Activated CD4-positive, alpha-beta memory T cell treated with anti-CD3 and anti-CD28 coated beads for 36 hours (primary cell): ENCODE results near the gene FBH1. TPM values are rescaled to one million over a fixed set of nuclear protein-coding genes. Genes with fewer than 3 reads are reported as not detected.
"Not testable (repeated sequence)": the region's sequence is repeated elsewhere in the genome, so short reads cannot be mapped to it uniquely, and the experiment has no call there.

Experiments used
- CTCF ChIA-PET: fragments of 350-600 bp; sonication (Branson Sonifier 250); formaldehyde crosslinking; loops from one replicate; lab custom pipeline; 2021; ENCODE audit warnings: antibody characterized with exemption, inconsistent platforms; lab: Charles Lee
- POLR2A ChIA-PET: fragments of 350-600 bp; sonication (Branson Sonifier 250); formaldehyde crosslinking; loops from one replicate; lab custom pipeline; 2021; ENCODE audit warnings: antibody characterized with exemption; lab: Charles Lee
- DNase-seq: peaks from one replicate; pipeline ENCODE4 v3.0.0-alpha.2; 2020
- H3K27ac Mint-ChIP-seq: one replicate; pipeline ENCODE4 v1.8.0; 2021; ENCODE audit warnings: mixed read lengths
- H3K27me3 Mint-ChIP-seq: one replicate; pipeline ENCODE4 v1.8.0; 2021; ENCODE audit warnings: mixed read lengths
- H3K36me3 Mint-ChIP-seq: one replicate; pipeline ENCODE4 v1.8.0; 2021; ENCODE audit warnings: mixed read lengths
- H3K4me1 Mint-ChIP-seq: one replicate; pipeline ENCODE4 v1.8.0; 2021; ENCODE audit warnings: low read depth, mixed read lengths
- H3K4me3 Mint-ChIP-seq: one replicate; pipeline ENCODE4 v1.8.0; 2021; ENCODE audit warnings: mild to moderate bottlenecking, mixed read lengths
- H3K9me3 Mint-ChIP-seq: one replicate; pipeline ENCODE4 v1.8.0; 2021; ENCODE audit warnings: mixed read lengths
- intact Hi-C: fragments of 100-400 bp; cut with micrococcal nuclease; formaldehyde crosslinking; loops from one replicate; pipeline ENCODE4 v1.15.1; 2023
- total RNA-seq, 2 experiments: library from RNA; stranded (reverse); gene quantifications; one replicate each; pipeline ENCODE4 v1.2.3, GENCODE V29; 2021

FBH1 gene
- 10 to 100 TPM; 57.8 to 63.4 TPM for total RNA-seq

DNA sequence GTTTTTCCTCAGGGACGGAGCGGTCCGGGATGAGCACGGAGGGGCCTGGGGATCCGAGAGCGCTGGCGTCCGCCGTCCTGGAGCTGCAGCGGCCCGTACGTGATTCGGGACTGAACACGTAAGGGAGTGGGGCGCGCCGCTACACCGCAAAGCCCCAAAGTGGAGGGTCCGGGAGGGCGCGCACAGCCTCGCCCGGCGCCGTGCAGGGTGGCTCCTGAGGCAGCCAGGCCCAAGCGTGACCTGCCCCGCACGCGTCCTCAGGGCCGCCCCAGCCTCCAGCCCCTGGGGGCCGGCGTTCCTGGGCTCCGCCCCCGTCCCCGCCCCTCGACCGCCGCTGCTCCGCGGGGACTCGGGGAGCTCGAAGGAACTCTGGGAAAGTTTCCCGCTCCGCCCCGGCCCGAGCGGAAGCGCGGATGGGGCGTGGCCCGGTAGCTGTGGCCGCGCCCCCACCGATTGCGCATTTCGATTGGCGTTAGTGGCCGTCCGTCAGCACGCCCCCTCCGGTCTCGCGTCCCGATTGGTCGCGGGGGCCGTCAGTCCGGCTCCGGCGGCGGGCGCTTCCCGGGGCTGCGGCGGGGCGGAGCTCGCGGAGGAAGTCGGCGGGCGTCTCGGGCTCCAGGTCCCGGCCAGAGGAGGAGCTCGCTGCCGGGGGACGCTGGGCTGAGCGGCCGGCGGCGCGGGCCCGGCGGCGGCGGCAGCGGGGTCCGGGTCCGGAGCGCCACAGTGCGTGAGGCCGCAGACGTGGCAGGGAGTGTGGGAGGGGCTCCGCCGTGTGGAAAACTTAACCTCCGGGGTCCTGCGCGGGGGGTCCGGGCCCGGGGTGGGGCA lies at the start of gene FBH1, which contains the start of gene ANKRD16:
TSS of gene FBH1 (plus strand) at position 620 of the 828 bp plus-strand sequence. CDS start at position 723, 103 bp downstream.
TSS of gene ANKRD16 (minus strand) at position 270 of the 828 bp plus-strand sequence. CDS start 539 bp downstream, outside the sequence.
- H3K27ac Mint-ChIP-seq, result peak within 1 kb of the TSS; percentile 80
- H3K9me3 Mint-ChIP-seq, result no peaks in the 10 kb centered on the region
- no peaks in the 10 kb centered on the region for H3K27me3 Mint-ChIP-seq
- peak; percentile 98 for DNase-seq
- ChIA-PET CTCF (interaction anchor here (0.7 to 1.8 kb wide), 11 partner anchors 16 to 266 kb away, joined by 3 to 7 read pairs (median 4); partner anchors contain the start of genes GDI2 and IL15RA), POLR2A (interaction anchor here (0.9 to 2.4 kb wide), 11 partner anchors 27 to 312 kb away, joined by 3 to 20 read pairs (median 5); partner anchors contain the start of genes GDI2, IL15RA and PFKFB3)
- intact Hi-C loops, result loop anchor here (1.0 to 5.0 kb wide), 5 partner anchors 76 to 205 kb away; partner anchors contain the start of genes IL15RA and RBM17
- peak within 1 kb of the TSS; percentile 93 for H3K4me3 Mint-ChIP-seq
- H3K4me1 Mint-ChIP-seq, result peaks cover 50% of the 10 kb centered on the region
- peaks cover 25% of the 10 kb centered on the region for H3K36me3 Mint-ChIP-seq

DNA sequence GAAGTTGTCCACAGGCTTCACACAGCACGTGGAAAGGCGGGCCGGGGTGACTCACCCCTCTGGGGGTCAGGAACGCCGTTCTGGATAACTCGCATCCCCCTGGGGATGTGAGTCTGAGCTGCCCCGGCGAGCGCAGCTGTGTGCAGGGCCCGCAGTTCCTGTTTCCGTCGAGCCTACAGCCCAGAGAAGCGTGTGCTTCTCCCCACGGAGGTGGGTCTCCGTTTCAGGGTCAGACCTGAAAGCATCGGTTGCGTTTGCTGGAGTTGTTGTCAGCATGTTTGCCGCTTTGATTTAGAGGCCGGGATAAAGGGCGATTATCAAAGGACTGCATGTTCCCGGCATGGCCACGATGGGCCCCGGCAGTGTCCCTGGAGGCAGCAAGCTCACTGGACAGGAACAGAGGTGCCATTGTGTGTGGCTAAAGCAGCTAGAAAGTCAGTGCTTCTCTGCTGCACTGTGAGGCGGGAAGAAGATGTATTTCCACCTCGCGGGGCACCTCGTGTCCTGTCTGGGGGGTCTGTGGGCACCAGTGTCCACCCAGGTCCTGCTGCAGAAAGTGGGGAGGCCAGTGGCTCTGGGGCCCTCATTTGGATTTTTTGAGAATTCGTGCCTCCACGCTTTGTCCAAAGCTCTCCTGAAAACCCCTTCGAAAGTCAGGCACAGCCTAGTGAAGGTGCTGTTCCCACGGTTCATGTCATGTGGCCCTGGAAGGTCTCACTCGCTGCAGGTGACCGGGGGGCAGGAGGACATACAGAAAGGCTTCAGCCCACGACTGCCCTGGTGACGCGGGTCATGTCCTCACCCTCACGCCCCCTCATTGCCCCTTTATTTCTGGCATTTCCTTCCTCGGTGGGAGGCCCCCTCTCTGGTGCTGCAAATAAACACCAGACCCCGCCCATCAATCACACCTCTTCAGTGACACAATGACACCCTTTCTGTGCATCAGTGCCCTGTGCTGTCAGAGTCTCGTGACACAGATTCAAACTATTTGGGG lies 49.4 kb upstream of the FBH1 start:
- DNase-seq, result no peak
- H3K4me3 Mint-ChIP-seq, result no peak overlapping the region
- peaks cover 5% of the 10 kb centered on the region for H3K27me3 Mint-ChIP-seq
- intact Hi-C loops, result no loop called here
- POLR2A ChIA-PET, result no interaction called here
- H3K27ac Mint-ChIP-seq, result no peak overlapping the region
- no peaks in the 10 kb centered on the region for H3K9me3 Mint-ChIP-seq
- H3K4me1 Mint-ChIP-seq, result peaks cover 15% of the 10 kb centered on the region
- CTCF ChIA-PET, result no interaction called here
- H3K36me3 Mint-ChIP-seq, result no peaks in the 10 kb centered on the region

DNA sequence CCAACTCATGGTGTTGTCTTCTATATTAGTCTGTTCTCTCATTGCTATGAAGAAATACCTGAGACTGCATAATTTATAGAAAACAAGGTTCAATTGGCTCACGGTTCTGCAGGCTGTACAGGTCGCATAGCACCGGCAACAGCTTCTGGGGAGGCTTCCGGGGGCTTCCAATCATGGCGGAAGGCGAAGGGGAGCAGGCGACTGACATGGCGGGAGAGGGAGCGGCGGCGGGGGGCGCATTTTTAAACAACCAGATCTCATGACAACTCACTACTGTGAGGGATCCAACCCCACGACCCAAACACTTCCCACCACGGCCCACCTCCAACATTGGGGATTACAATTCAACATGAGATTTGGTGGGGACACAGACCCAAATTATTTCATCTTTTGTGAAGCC lies 48.1 kb upstream of the FBH1 start:
- POLR2A ChIA-PET, result no interaction called here
- DNase-seq, result no peak
- H3K27ac Mint-ChIP-seq, result no peak overlapping the region
- intact Hi-C loops, result no loop called here
- no peaks in the 10 kb centered on the region for H3K9me3 Mint-ChIP-seq
- H3K27me3 Mint-ChIP-seq, result peaks cover 5% of the 10 kb centered on the region
- CTCF ChIA-PET, result no interaction called here
- H3K4me3 Mint-ChIP-seq, result no peak overlapping the region
- H3K36me3 Mint-ChIP-seq, result no peaks in the 10 kb centered on the region
- peaks cover 25% of the 10 kb centered on the region for H3K4me1 Mint-ChIP-seq

DNA sequence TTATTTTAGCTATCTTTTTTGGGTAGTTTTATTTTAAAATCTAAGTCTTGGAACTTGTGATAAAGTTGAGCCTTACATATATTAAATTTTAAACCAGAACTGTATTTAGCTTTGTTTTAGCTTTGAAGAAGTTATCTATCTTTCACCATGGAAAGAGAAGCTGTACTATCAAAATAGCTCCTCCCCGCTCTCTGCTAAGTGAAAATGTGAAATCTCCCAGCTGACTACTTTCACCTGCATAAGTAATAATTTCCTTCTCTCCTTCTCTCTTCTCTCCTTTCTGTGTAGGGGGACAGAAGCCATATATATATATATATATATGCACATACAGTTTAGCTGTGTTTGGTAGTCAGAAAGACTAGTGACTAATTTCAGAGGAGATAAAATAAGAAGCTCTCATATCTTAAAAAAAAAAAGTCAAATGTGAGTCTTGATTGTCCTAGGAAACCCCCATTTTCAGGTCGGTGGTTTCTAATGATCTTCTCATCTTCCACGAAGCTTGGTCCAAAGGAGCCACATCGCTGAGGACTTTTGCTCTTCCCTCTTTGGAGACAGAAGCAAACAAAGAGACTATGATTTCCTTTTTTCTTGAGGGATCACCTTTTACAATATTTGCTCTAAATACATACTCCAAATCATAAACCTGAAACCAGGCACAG lies 46.2 kb upstream of the FBH1 start:
- Mint-ChIP-seq H3K4me3 (no peak overlapping the region), H3K36me3 (no peaks in the 10 kb centered on the region), H3K9me3 (no peaks in the 10 kb centered on the region), H3K27me3 (peaks cover 5% of the 10 kb centered on the region), H3K27ac (peak overlapping the region; percentile 53), H3K4me1 (peaks cover 25% of the 10 kb centered on the region)
- DNase-seq, result peak; percentile 20
- intact Hi-C loops, result no loop called here
- CTCF ChIA-PET, result interaction anchor here (0.8 to 2.5 kb wide), 9 partner anchors 13 to 396 kb away, joined by 3 to 16 read pairs (median 3); partner anchors contain the start of gene GDI2
- POLR2A ChIA-PET, result interaction anchor here (0.5 to 2.4 kb wide), 6 partner anchors 24 to 1029 kb away, joined by 4 to 12 read pairs (median 6); partner anchors contain the start of genes ANKRD16, FBH1 and GDI2

DNA sequence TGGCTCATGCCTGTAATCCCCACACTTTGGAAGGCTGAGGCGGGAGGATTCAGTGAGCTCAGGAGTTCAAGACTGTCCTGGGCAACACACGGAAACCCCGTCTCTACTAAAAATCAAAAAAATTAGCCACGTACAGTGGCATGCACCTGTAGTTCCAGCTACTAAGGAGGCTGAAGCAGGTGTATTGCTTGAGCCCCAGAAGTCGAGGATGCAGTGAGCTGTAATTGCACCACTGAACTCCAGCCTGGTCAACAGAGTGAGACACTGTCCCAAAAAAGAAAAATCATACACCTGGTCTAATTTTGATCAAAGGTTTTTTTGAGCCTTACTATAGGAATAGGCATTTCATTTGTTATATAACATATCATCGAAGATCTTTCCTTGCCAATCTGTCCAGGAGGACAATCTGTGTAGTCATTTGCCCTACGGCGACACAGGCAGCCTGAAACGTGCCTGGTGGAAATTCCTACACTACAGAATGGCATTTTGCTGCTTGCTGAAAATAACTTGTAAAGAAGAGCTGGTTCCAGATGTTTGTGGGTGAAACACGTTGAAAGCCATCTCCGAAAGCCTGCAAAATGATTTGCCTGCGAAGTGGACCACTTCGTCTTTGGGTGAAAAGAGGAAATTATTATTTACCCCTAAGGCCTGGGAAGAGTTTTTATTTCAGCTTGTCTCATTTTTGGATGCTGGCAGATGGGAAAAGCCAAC lies 45.5 kb upstream of the FBH1 start:
- Mint-ChIP-seq H3K27me3 (peaks cover 5% of the 10 kb centered on the region), H3K27ac (peak overlapping the region; percentile 11), H3K4me3 (no peak overlapping the region), H3K36me3 (no peaks in the 10 kb centered on the region), H3K4me1 (peaks cover 25% of the 10 kb centered on the region), H3K9me3 (no peaks in the 10 kb centered on the region)
- no peak for DNase-seq
- POLR2A ChIA-PET, result interaction anchor here (0.7 to 2.4 kb wide), 4 partner anchors 25 to 1030 kb away, joined by 4 to 12 read pairs (median 8); partner anchors contain the start of genes ANKRD16, FBH1 and GDI2
- intact Hi-C loops, result no loop called here
- CTCF ChIA-PET, result interaction anchor here (0.8 to 2.5 kb wide), 8 partner anchors 14 to 397 kb away, joined by 3 to 16 read pairs (median 3); no protein-coding TSS in a partner anchor

DNA sequence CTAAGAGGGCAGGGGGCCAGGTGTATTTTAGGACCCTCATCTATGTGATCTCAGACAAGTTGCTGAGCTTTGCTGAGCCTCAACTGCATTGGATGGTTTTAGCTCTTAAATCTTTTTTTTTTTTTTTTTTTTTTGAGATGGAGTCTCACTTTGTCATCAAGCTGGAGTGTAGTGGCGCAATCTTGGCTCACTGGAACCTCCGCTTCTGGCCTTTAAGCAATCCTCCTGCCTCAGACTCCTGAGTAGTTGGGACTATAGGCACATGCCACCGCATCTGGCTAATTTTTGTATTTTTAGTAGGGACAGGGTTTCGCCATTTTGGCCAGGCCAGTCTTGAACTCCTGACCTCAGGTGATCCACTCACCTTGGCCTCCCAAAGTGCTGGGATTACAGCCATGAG lies 43.4 kb upstream of the FBH1 start:
- intact Hi-C loops, result loop anchor here (1.0 kb wide), 1 partner anchor 26 kb away; no protein-coding TSS in a partner anchor
- ChIA-PET CTCF (interaction anchor here (1.2 kb wide), 1 partner anchor 27 kb away, joined by 4 read pairs; no protein-coding TSS in a partner anchor), POLR2A (interaction anchor here (0.6 to 1.0 kb wide), 3 partner anchors 26 to 746 kb away, joined by 3 read pairs; no protein-coding TSS in a partner anchor)
- Mint-ChIP-seq H3K4me1 (peaks cover 25% of the 10 kb centered on the region), H3K27ac (peak overlapping the region; percentile 84)
- H3K36me3 Mint-ChIP-seq, H3K27me3 Mint-ChIP-seq, DNase-seq, H3K9me3 Mint-ChIP-seq, H3K4me3 Mint-ChIP-seq: not testable (repeated sequence)

DNA sequence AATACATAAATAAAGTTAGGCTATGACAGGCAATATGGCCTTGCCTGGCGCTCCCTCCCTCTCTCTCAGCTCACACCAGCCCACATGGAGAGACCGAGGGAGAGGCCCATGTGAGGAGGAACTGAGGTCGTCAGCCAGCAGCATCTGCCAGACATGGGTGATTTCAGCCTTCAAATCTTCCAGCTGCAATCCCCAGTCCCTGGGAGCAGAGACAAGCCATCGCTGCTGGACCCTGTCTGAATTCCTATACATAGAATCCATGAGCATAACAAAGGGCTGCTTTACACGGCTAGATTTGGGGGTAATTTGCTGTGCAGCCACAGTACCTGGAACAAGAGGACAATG lies 35.9 kb upstream of the FBH1 start:
- H3K27me3 Mint-ChIP-seq, result peaks cover 4% of the 10 kb centered on the region
- ChIA-PET POLR2A (no interaction called here), CTCF (no interaction called here)
- no peak for DNase-seq
- intact Hi-C loops, result no loop called here
- no peak overlapping the region for H3K27ac Mint-ChIP-seq
- no peak overlapping the region for H3K4me3 Mint-ChIP-seq
- H3K4me1 Mint-ChIP-seq, result no peaks in the 10 kb centered on the region
- no peaks in the 10 kb centered on the region for H3K9me3 Mint-ChIP-seq
- H3K36me3 Mint-ChIP-seq, result no peaks in the 10 kb centered on the region

DNA sequence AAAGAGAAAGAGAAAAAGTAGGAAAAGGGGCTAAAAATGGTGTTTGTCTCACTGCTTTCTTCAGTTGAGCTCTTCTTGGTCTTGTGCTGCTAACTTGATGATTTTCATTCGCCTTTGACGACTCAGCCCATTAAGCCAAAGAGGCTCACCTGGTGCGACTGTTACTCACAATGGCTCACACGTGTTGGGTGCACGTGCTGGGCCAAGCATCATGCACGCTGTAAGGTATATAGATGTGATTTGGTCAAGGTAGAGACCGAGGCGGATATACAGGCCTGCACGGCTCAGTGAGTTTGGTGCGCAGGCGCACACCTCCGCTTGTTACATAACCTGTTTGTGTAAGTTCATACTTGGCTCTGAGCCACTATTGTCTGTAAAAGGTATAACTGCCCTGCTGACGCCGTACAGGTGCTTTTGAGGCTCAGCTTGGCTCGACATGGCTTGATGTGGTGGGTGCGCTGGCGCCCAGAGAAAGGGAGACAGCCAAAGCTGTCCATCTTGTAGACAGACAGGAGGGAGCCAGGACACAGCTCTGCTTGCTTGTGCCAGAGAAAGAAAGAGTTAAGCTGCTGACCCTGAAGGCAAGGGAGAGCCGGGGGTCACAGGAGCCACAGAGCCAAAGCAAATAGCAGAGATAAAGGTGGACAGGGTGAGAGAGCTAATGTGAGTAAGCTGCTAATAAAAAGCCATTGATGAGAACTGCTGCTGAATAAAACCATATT lies 33.9 kb upstream of the FBH1 start:
- no peaks in the 10 kb centered on the region for H3K36me3 Mint-ChIP-seq
- no peak overlapping the region for H3K27ac Mint-ChIP-seq
- no peaks in the 10 kb centered on the region for H3K4me1 Mint-ChIP-seq
- H3K4me3 Mint-ChIP-seq, result no peak overlapping the region
- intact Hi-C loops, result no loop called here
- ChIA-PET CTCF (no interaction called here), POLR2A (no interaction called here)
- DNase-seq, result no peak
- peaks cover 4% of the 10 kb centered on the region for H3K27me3 Mint-ChIP-seq
- no peaks in the 10 kb centered on the region for H3K9me3 Mint-ChIP-seq

DNA sequence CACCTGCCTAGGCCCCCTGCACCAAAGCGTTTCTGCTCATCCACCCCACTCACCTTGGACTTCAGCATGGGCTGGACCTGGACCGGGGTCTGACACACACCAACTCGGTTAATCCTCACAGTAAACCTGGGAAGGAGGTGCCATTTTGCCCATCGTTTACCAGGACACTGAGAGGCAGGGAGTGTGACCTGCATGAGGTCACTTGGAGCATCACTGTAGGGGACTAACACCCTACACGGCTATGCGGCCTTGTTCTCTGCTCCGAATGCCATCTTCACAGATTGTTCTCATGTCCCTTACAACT lies 33.4 kb upstream of the FBH1 start:
- CTCF ChIA-PET, result no interaction called here
- DNase-seq, result no peak
- Mint-ChIP-seq H3K4me3 (no peak overlapping the region), H3K36me3 (no peaks in the 10 kb centered on the region), H3K27ac (no peak overlapping the region), H3K9me3 (no peaks in the 10 kb centered on the region), H3K4me1 (no peaks in the 10 kb centered on the region), H3K27me3 (peaks cover 4% of the 10 kb centered on the region)
- intact Hi-C loops, result no loop called here
- POLR2A ChIA-PET, result no interaction called here

DNA sequence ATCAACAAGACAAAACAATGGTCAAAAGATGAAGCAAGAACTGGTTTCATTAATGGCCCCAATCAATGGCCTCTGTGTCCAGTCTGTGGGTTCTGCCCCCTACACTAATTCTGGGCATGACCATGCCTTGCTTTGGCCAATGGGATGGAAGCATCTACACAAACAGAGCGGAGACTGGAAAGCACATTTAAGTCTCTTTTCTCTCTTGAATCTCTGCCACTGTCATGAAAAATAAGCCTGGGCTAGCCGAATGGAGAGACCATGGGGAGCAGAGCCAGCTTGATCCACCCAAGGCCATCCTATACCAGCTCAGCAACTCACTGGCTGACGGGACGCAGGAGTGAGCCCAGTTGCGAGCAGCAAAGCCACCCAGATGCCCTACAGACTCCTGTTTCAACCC lies 31.2 kb upstream of the FBH1 start:
- Mint-ChIP-seq H3K36me3 (no peaks in the 10 kb centered on the region), H3K4me3 (no peak overlapping the region), H3K4me1 (no peaks in the 10 kb centered on the region), H3K27ac (no peak overlapping the region), H3K9me3 (no peaks in the 10 kb centered on the region), H3K27me3 (no peaks in the 10 kb centered on the region)
- POLR2A ChIA-PET, result no interaction called here
- no peak for DNase-seq
- CTCF ChIA-PET, result no interaction called here
- intact Hi-C loops, result no loop called here
